ENCODE data around the gene UBE3C.

The UBE3C gene

DNA sequence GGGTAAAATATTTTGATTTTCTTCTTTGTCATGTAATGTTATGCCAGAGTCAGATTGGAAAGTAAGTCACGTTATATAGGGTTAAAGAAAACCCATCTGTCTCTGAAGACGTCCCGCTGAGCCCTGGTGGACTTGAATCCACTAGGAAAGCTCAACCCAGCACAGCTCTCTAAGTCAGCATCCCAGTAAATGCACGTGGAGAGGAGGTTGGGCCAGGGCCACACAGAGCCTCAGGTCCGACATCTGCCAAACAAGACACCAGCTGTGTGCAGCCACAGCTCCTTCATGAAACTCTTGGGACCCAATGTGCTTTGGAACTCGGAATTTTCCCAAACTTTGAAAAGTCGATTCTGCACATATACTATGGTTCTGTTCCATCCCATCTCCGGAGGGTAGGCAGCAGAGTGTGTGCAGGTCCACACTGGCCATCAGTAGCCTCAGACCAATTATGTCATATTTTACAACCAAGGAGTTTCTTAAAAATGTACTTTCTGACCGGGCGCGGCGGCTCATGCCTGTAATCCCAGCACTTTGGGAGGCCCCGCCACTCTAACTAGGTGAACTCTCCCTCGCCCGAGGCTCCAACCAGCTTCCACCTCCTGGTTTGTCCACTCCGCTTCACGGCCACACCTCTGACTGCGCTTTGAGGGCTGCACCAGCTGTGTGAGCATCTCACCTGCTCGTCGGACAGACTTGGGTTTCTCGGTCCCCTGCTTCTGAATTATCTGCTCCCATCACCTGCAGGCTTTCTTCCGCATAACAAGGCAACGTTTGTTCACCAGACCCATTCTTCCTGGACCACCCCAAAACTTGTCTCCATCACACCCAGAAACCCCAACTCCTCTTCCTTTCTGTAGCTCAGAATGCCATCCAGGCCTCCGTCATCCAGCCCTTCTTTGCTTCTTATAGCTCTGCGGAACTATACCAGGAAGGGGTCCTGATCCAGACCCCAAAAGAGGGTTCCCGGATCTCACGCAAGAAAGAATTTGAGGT is 168.4 kb downstream of the UBE3C start:
- H3K79me2 ChIP-seq (ENCODE audit: control insufficient read depth, insufficient read depth, low read length, unreplicated experiment), result no peaks in the 10 kb centered on the region
- H3K36me3 ChIP-seq (ENCODE audit: insufficient read depth, low read length), result no peaks in the 10 kb centered on the region
- H2AFZ ChIP-seq (ENCODE audit: low read length, unreplicated experiment), result no peak overlapping the region
- H3K27ac ChIP-seq (ENCODE audit: low read depth, low read length), result no peak overlapping the region
- peaks cover 29% of the 10 kb centered on the region for H3K4me1 ChIP-seq (ENCODE audit: control insufficient read depth, insufficient read depth, low read length, unreplicated experiment)
- no peaks in the 10 kb centered on the region for H3K27me3 ChIP-seq (ENCODE audit: insufficient read depth, low read length)
- H3K4me3 ChIP-seq (ENCODE audit: low read depth, low read length), result no peak overlapping the region

DNA sequence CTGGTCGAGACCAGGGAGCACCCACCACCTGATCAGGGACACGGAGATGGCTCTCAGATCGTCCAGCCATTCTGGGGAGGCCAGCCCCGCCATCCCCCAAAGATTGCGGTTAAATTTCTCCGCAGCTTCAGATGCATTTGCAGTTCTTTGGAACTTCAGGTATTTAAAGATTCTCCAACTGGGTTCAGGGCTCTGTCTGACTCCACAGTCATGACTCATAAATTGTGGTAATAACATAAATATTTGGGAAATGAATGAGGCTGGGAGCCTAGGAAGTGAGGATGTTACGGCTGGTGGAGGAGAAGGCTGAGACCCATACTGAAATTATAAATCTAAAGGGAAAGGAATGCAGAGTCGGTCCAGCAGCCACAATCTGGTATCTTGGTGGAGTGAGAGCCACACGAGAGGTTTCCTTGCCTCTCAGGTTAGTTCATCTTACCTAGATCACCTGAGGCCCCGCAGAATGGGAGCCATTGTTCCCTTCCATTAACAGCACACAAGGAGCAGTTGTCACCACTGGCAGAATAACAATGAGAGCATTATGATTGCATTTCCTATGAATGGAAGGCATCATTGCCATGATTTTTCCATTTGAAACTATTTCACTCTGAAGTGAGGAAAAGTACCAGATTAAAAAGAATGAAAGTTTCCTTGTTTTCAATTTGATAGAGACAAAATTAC is 171.4 kb downstream of the UBE3C start:
- H3K27ac ChIP-seq (ENCODE audit: low read depth, low read length), result peak overlapping the region; percentile 86
- no peaks in the 10 kb centered on the region for H3K27me3 ChIP-seq (ENCODE audit: insufficient read depth, low read length)
- peak overlapping the region; percentile 79 for H2AFZ ChIP-seq (ENCODE audit: low read length, unreplicated experiment)
- peak overlapping the region; percentile 55 for H3K4me3 ChIP-seq (ENCODE audit: low read depth, low read length)
- no peaks in the 10 kb centered on the region for H3K79me2 ChIP-seq (ENCODE audit: control insufficient read depth, insufficient read depth, low read length, unreplicated experiment)
- peaks cover 23% of the 10 kb centered on the region for H3K4me1 ChIP-seq (ENCODE audit: control insufficient read depth, insufficient read depth, low read length, unreplicated experiment)
- no peaks in the 10 kb centered on the region for H3K36me3 ChIP-seq (ENCODE audit: insufficient read depth, low read length)

- no peaks in the 10 kb centered on the region for H3K36me3 ChIP-seq (ENCODE audit: insufficient read depth, low read length)
- H3K79me2 ChIP-seq (ENCODE audit: control insufficient read depth, insufficient read depth, low read length, unreplicated experiment), result no peaks in the 10 kb centered on the region
- H2AFZ ChIP-seq (ENCODE audit: low read length, unreplicated experiment), result peak overlapping the region; percentile 79
- H3K27me3 ChIP-seq (ENCODE audit: insufficient read depth, low read length), result no peaks in the 10 kb centered on the region
- peak overlapping the region; percentile 86 for H3K27ac ChIP-seq (ENCODE audit: low read depth, low read length)
- peaks cover 23% of the 10 kb centered on the region for H3K4me1 ChIP-seq (ENCODE audit: control insufficient read depth, insufficient read depth, low read length, unreplicated experiment)
- H3K4me3 ChIP-seq (ENCODE audit: low read depth, low read length), result no peak overlapping the region
Measured at GRCh38 chr7:157310676-157311185, 172.0 kb downstream of the UBE3C start.

DNA sequence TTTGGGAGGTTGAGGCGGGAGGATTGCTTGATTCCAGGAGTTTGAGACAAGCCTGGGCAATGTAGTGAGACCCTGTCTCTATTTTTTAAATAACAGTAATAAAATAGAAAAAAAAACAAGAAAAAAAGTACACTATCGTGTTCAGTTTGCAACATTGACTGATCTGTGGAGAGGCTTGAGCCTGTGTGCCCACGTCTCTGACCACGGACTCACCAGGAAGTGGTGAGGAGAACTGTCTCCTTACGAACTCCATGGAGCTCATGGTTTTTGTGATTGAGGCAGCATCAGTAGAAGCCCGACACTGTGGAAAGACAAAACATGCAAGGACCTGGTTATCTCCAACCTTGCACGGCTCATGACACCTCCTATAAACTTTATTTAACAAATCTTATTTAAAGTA is 174.2 kb downstream of the UBE3C start:
- H3K27ac ChIP-seq (ENCODE audit: low read depth, low read length), result no peak overlapping the region
- no peak overlapping the region for H2AFZ ChIP-seq (ENCODE audit: low read length, unreplicated experiment)
- H3K27me3 ChIP-seq (ENCODE audit: insufficient read depth, low read length), result no peaks in the 10 kb centered on the region

GRCh38 chr7:157313645-157314044 is 174.9 kb downstream of the UBE3C start:
- no peaks in the 10 kb centered on the region for H3K27me3 ChIP-seq (ENCODE audit: insufficient read depth, low read length)
- H3K36me3 ChIP-seq (ENCODE audit: insufficient read depth, low read length), result no peaks in the 10 kb centered on the region
- H3K4me1 ChIP-seq (ENCODE audit: control insufficient read depth, insufficient read depth, low read length, unreplicated experiment), result peaks cover 31% of the 10 kb centered on the region
- no peak overlapping the region for H3K27ac ChIP-seq (ENCODE audit: low read depth, low read length)
- no peaks in the 10 kb centered on the region for H3K79me2 ChIP-seq (ENCODE audit: control insufficient read depth, insufficient read depth, low read length, unreplicated experiment)
- H2AFZ ChIP-seq (ENCODE audit: low read length, unreplicated experiment), result no peak overlapping the region
- no peak overlapping the region for H3K4me3 ChIP-seq (ENCODE audit: low read depth, low read length)

More for the DNA sequence above, 174.2 kb downstream of the UBE3C start:
- Histone ChIP-seq H3K79me2 (ENCODE audit: control insufficient read depth, insufficient read depth, low read length, unreplicated experiment) (no peaks in the 10 kb centered on the region), H3K4me3 (ENCODE audit: low read depth, low read length) (no peak overlapping the region), H3K36me3 (ENCODE audit: insufficient read depth, low read length) (no peaks in the 10 kb centered on the region), H3K4me1 (ENCODE audit: control insufficient read depth, insufficient read depth, low read length, unreplicated experiment) (peaks cover 24% of the 10 kb centered on the region)

DNA sequence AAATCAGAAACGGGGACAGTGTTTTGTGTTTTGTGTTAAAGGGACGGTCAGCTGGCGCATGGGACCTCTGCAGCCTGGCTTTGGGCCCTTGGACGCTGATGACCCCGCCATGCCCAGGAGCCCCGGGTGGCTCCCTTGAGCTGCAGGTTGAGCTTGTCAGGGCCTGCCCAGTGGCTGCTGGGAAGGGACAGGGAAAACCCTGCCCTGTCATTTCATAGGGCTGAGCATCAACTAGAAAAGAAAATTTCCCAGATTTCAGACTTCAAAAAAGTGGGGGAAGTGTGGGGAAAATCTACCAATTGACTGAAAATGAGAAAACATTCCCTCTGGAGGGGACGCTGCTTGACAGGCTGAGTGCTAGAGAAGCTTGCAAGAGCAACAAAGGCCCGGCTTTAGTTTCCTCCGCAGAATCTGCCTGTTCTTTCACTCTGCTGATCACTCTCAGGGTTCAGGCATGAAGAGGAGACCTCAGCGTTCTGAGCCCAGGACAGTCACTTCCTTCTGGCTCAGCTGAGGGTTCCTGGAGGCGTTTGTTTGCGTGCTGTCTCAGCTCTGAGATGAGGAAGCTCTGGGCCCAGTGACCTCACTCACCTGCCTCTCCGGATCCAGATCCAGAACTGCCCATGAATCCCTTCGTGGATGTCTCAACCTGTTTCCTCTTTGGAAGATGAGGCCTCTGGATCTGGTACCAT is 179.4 kb downstream of the UBE3C start:
- H3K4me3 ChIP-seq (ENCODE audit: low read depth, low read length), result no peak overlapping the region
- no peaks in the 10 kb centered on the region for H3K36me3 ChIP-seq (ENCODE audit: insufficient read depth, low read length)
- no peaks in the 10 kb centered on the region for H3K27me3 ChIP-seq (ENCODE audit: insufficient read depth, low read length)
- peak overlapping the region; percentile 63 for H2AFZ ChIP-seq (ENCODE audit: low read length, unreplicated experiment)
- no peaks in the 10 kb centered on the region for H3K79me2 ChIP-seq (ENCODE audit: control insufficient read depth, insufficient read depth, low read length, unreplicated experiment)
- H3K27ac ChIP-seq (ENCODE audit: low read depth, low read length), result peak overlapping the region; percentile 18; the same call in 1 of the 2 replicates
- H3K4me1 ChIP-seq (ENCODE audit: control insufficient read depth, insufficient read depth, low read length, unreplicated experiment), result peaks cover 16% of the 10 kb centered on the region

Data from ACC112 (cell line).